Ishikawa (cell line): Measurements from ENCODE around the gene CHN2.

Experiments
- REST ChIP-seq: IDR thresholded peaks from 2 replicates; pipeline ENCODE4 v1.6.1; 2012; ENCODE audit warnings: low read depth, mild to moderate bottlenecking
- YY1 ChIP-seq: IDR thresholded peaks from 2 replicates; pipeline ENCODE4 v1.6.1; 2012; ENCODE audit warnings: low read depth

- TF ChIP-seq REST (no peak), YY1 (no peak)
Measured at GRCh38 chr7:29416276-29416937, 221.8 kb downstream of the CHN2 start.
